ENCODE results near the gene TMC8.

TMC8 gene

GRCh38 chr17:78092794-78093324 lies 37.7 kb upstream of the TMC8 start:
- TF ChIP-seq, protein P1, sequence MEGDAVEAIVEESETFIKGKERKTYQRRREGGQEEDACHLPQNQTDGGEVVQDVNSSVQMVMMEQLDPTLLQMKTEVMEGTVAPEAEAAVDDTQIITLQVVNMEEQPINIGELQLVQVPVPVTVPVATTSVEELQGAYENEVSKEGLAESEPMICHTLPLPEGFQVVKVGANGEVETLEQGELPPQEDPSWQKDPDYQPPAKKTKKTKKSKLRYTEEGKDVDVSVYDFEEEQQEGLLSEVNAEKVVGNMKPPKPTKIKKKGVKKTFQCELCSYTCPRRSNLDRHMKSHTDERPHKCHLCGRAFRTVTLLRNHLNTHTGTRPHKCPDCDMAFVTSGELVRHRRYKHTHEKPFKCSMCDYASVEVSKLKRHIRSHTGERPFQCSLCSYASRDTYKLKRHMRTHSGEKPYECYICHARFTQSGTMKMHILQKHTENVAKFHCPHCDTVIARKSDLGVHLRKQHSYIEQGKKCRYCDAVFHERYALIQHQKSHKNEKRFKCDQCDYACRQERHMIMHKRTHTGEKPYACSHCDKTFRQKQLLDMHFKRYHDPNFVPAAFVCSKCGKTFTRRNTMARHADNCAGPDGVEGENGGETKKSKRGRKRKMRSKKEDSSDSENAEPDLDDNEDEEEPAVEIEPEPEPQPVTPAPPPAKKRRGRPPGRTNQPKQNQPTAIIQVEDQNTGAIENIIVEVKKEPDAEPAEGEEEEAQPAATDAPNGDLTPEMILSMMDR (IDR thresholded peaks at IDR 0.05; ENCODE audit: borderline replicate concordance, control extremely low read depth, extremely low read depth, insufficient read depth, missing control alignments) = no peak
- DNase-seq (ENCODE audit: low spot score) = no peak
- in situ Hi-C loops (cut with MboI; ENCODE audit: low sequenced_read_pairs, unreplicated experiment) = no loop called here

DNA sequence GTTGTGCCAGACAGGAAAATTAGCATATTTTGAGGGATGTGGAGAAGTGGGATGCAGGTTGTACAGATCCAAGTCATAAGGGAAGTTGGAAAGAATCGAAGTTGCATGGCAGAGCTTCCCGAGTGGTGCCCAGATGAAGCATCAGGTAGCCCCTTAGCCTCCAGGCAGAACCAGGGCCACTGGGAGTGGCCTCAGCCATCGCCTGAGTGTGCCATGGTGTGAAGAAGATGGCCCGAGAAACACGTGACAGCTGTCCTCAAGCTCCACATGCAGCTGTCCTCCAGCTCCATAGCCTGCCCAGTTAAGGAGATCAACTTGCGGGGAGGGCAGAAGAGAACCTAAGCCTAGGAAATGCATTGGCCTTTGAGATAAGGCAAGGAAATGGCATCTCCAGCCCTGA lies 35.5 kb upstream of the TMC8 start:
- in situ Hi-C loops (cut with MboI; ENCODE audit: low sequenced_read_pairs, unreplicated experiment) = no loop called here
- no peak for DNase-seq (ENCODE audit: low spot score)
- TF ChIP-seq, protein P1 (IDR thresholded peaks at IDR 0.05; ENCODE audit: borderline replicate concordance, control extremely low read depth, extremely low read depth, insufficient read depth, missing control alignments) = no peak

GRCh38 chr17:78096093-78096492 lies 34.5 kb upstream of the TMC8 start:
- TF ChIP-seq, protein P1 (IDR thresholded peaks at IDR 0.05; ENCODE audit: borderline replicate concordance, control extremely low read depth, extremely low read depth, insufficient read depth, missing control alignments) = no peak
- DNase-seq (ENCODE audit: low spot score) = no peak
- in situ Hi-C loops (cut with MboI; ENCODE audit: low sequenced_read_pairs, unreplicated experiment) = no loop called here

- in situ Hi-C loops (cut with MboI; ENCODE audit: low sequenced_read_pairs, unreplicated experiment) = no loop called here
- TF ChIP-seq, protein P1 (IDR thresholded peaks at IDR 0.05; ENCODE audit: borderline replicate concordance, control extremely low read depth, extremely low read depth, insufficient read depth, missing control alignments) = no peak
- no peak for DNase-seq (ENCODE audit: low spot score)
Observed at GRCh38 chr17:78101112-78101511, 29.5 kb upstream of the TMC8 start.

- no peak for DNase-seq (ENCODE audit: low spot score)
- TF ChIP-seq, protein P1 (IDR thresholded peaks at IDR 0.05; ENCODE audit: borderline replicate concordance, control extremely low read depth, extremely low read depth, insufficient read depth, missing control alignments) = no peak
- in situ Hi-C loops (cut with MboI; ENCODE audit: low sequenced_read_pairs, unreplicated experiment) = no loop called here
Observed at GRCh38 chr17:78101542-78101941, 29.0 kb upstream of the TMC8 start.

- no peak for DNase-seq (ENCODE audit: low spot score)
- in situ Hi-C loops (cut with MboI; ENCODE audit: low sequenced_read_pairs, unreplicated experiment) = no loop called here
- TF ChIP-seq, protein P1 (IDR thresholded peaks at IDR 0.05; ENCODE audit: borderline replicate concordance, control extremely low read depth, extremely low read depth, insufficient read depth, missing control alignments) = no peak
Observed at GRCh38 chr17:78103311-78103710, 27.3 kb upstream of the TMC8 start.

DNA sequence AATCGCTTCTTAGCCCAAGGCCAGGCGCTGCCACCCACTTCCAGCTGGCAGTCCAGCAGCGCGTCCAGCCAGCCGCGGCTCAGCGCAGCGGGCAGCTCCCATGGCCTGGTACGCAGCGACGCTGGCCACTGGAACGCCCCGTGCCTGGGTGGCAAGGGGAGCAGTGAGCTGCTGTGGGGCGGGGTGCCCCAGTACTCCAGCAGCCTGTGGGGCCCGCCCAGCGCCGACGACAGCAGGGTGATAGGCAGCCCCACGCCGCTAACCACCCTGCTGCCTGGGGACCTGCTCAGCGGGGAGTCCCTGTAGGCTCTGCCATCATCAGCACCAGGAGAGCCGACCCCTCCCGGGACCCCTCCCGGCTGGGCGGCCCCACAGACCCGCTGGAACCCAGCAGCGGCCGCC lies 26.0 kb upstream of the TMC8 start:
- TF ChIP-seq, protein P1 (IDR thresholded peaks at IDR 0.05; ENCODE audit: borderline replicate concordance, control extremely low read depth, extremely low read depth, insufficient read depth, missing control alignments) = no peak
- in situ Hi-C loops (cut with MboI; ENCODE audit: low sequenced_read_pairs, unreplicated experiment) = no loop called here
- no peak for DNase-seq (ENCODE audit: low spot score)

Measured in GM13976 (cell line).